Measurements from ENCODE around the gene BTAF1. TPM values are rescaled to one million over a fixed set of nuclear protein-coding genes. Genes with fewer than 3 reads are reported as not detected.

Gene BTAF1
- total RNA-seq, 1 experiment from 2014 or later = 45.2 TPM

GRCh38 chr10:91941426-91941825 lies 17.9 kb downstream of the BTAF1 start:
- H3K4ac ChIP-seq (ENCODE audit: low read depth, low read length) = no peak overlapping the region
- no peak overlapping the region for H2BK5ac ChIP-seq (ENCODE audit: insufficient read length, low read length)
- TF ChIP-seq CTCF (conservative IDR thresholded peaks at IDR 0.05) = no peak
- H3K18ac ChIP-seq (ENCODE audit: insufficient read length, low read depth, low read length) = no peak overlapping the region
- H3K56ac ChIP-seq (ENCODE audit: insufficient read length, low read depth, low read length) = no peak overlapping the region
- no peak overlapping the region for H4K91ac ChIP-seq (ENCODE audit: insufficient read length, low read depth, low read length)
- H3K4me1 Mint-ChIP-seq = no peaks in the 10 kb centered on the region
- no peak overlapping the region for H3K4me3 Mint-ChIP-seq
- no peak overlapping the region for H4K5ac ChIP-seq (ENCODE audit: insufficient read length, low read depth, low read length)
- no CpG with 5 or more reads among the region's 1 CpG for WGBS (ENCODE audit: extremely low coverage, insufficient read length, low lambda C conversion rate)
- H4K20me1 ChIP-seq (ENCODE audit: control insufficient read depth, insufficient read depth, insufficient read length) = no peaks in the 10 kb centered on the region
- H3K27me3 ChIP-seq (ENCODE audit: insufficient read depth, low read length) = no peaks in the 10 kb centered on the region
- no peak overlapping the region for H2AK5ac ChIP-seq (ENCODE audit: insufficient read length, low read length)
- H2BK20ac ChIP-seq (ENCODE audit: low read depth, low read length, poor library complexity, severe bottlenecking) = no peak overlapping the region
- no peak overlapping the region for H2BK120ac ChIP-seq (ENCODE audit: low read depth, low read length, poor library complexity, severe bottlenecking)
- H3T11ph ChIP-seq (ENCODE audit: low read length) = no peak overlapping the region
- DNase-seq = no peak
- H3K27ac ChIP-seq (ENCODE audit: insufficient read length, low read depth, low read length) = no peak overlapping the region
- H3K23ac ChIP-seq (ENCODE audit: insufficient read length, low read depth, low read length) = no peak overlapping the region
- H3K36me3 Mint-ChIP-seq (ENCODE audit: insufficient read depth in 1 of 3, low read depth in 3 of 3) = peaks cover 23 to 49% (median 49%) of the 10 kb centered on the region in 3 experiments
- no peak overlapping the region for H3K14ac ChIP-seq (ENCODE audit: insufficient read depth, low read length)
- H3K79me2 ChIP-seq (ENCODE audit: insufficient read depth, low read length) = no peaks in the 10 kb centered on the region
- no peaks in the 10 kb centered on the region for H3K9me3 ChIP-seq (ENCODE audit: control insufficient read depth, low read depth, low read length)
- H2AFZ ChIP-seq (ENCODE audit: low read length) = no peak overlapping the region
- no peaks in the 10 kb centered on the region for H3K79me1 ChIP-seq (ENCODE audit: insufficient read depth, low read depth, low read length, poor library complexity, severe bottlenecking)
- no peaks in the 10 kb centered on the region for H3K4me1 ChIP-seq (ENCODE audit: insufficient read depth, low read length)
- H4K8ac ChIP-seq (replicated peaks; ENCODE audit: insufficient read length, low read depth, low read length) = no peak overlapping the region
- no peak overlapping the region for H3K4me2 ChIP-seq (ENCODE audit: insufficient read depth, insufficient read length, low read length)
- no peak overlapping the region; a peak in 1 of 7 replicates for H3K27ac Mint-ChIP-seq
- no peaks in the 10 kb centered on the region for H3K9me3 Mint-ChIP-seq
- no peaks in the 10 kb centered on the region for H3K23me2 ChIP-seq (ENCODE audit: insufficient read length, low read depth, low read length, poor library complexity, severe bottlenecking)
- no peak overlapping the region for H2BK12ac ChIP-seq (ENCODE audit: insufficient read length, low read depth, low read length)
- no peaks in the 10 kb centered on the region for H3K27me3 Mint-ChIP-seq (ENCODE audit: low read depth)
- H2BK15ac ChIP-seq (ENCODE audit: low read depth, low read length) = no peak overlapping the region
- H3K9ac ChIP-seq (ENCODE audit: extremely low read depth, insufficient read length, low read length) = no peak overlapping the region
